Effector memory CD8-positive, alpha-beta T cell (primary cell): Measurements from ENCODE around the gene SUGCT.

Source experiments
- ATAC-seq: fragments of 150-1000 bp; cut with Tn5 transposase; replicated peaks from 2 replicates; pipeline ENCODE4 v1.10.0; 2021; ENCODE audit warnings: mild to moderate bottlenecking, moderate library complexity
- DNase-seq, 3 experiments: peaks; one replicate each; pipeline ENCODE4 v3.0.0; 2021
- H3K27ac Mint-ChIP-seq, 2 donors: one replicate each; pipeline ENCODE4 v1.8.0; 2022; ENCODE audit warnings: mild to moderate bottlenecking in 2 of 2, mixed read lengths in 2 of 2, moderate library complexity in 2 of 2
- H3K27me3 Mint-ChIP-seq, 2 donors: one replicate each; pipeline ENCODE4 v1.8.0; 2022; ENCODE audit warnings: mixed read lengths in 2 of 2
- H3K36me3 Mint-ChIP-seq: one replicate; pipeline ENCODE4 v1.8.0; 2022; ENCODE audit warnings: mild to moderate bottlenecking, moderate library complexity, mixed read lengths; ENCODE audit not compliant: insufficient read depth
- H3K4me1 Mint-ChIP-seq, 2 donors: one replicate each; pipeline ENCODE4 v1.8.0; 2022; ENCODE audit warnings: low read depth in 2 of 2, mixed read lengths in 2 of 2
- H3K4me3 Mint-ChIP-seq, 2 donors: one replicate each; pipeline ENCODE4 v1.8.0; 2022; ENCODE audit warnings: mild to moderate bottlenecking in 2 of 2, mixed read lengths in 2 of 2, moderate library complexity in 2 of 2
- H3K9me3 Mint-ChIP-seq, 2 donors: one replicate each; pipeline ENCODE4 v1.8.0; 2022; ENCODE audit warnings: mixed read lengths in 2 of 2

Gene SUGCT

DNA sequence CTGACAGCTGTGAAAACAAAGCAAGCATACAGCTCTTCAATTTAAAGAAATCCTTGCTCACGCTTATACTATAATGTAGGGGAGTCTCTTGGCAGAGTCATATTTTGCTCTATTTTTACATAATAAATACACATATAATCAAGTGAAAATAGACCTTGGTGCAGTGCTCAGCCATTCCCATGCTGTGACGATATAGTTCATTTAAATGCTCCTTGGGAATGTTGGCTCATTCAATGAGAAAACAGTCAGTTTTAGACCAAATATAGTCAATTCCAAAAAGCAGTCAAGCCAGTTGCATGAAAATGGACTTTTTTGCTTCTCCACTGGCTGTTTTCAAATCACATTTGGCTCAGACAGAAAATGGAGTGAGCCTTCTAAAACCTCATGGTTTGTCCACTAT is 587.4 kb downstream of the SUGCT start:
- no peak overlapping the region for H3K27ac Mint-ChIP-seq
- ATAC-seq (no peak), DNase-seq (no peak)
- H3K4me1 Mint-ChIP-seq: no peaks in the 10 kb centered on the region
- no peaks in the 10 kb centered on the region for H3K36me3 Mint-ChIP-seq
- H3K27me3 Mint-ChIP-seq: no peaks in the 10 kb centered on the region
- peaks cover 4 to 14% of the 10 kb centered on the region in 2 donors for H3K9me3 Mint-ChIP-seq
- H3K4me3 Mint-ChIP-seq: no peak overlapping the region

- Mint-ChIP-seq H3K27me3 (no peaks in the 10 kb centered on the region), H3K4me1 (no peaks in the 10 kb centered on the region), H3K36me3 (no peaks in the 10 kb centered on the region), H3K4me3 (no peak overlapping the region), H3K27ac (no peak overlapping the region), H3K9me3 (peaks cover 4 to 14% of the 10 kb centered on the region in 2 donors)
- DNase-seq (no peak), ATAC-seq (no peak)
These were observed 589.0 kb downstream of the SUGCT start for GRCh38 chr7:40723829-40724228.

DNA sequence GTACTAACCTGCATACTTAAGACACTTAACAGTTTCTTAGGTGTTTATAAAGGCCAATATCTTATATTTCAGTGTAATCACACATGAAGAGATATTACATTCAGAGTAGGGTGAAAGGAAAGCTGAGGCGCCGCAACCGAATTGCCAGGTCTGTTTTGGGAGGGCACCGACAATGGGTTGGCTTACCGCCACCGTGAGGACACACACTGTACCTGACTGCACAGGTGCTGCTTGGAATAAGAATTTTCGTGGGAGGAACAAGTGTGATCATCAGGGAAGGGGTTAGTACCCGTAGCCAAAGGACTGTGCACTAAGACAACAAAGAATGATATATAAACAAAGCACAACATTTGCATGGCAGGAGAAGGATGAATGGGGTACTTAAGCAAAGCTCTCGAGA is 591.8 kb downstream of the SUGCT start:
- Mint-ChIP-seq H3K36me3 (no peaks in the 10 kb centered on the region), H3K4me1 (no peaks in the 10 kb centered on the region), H3K27me3 (no peaks in the 10 kb centered on the region), H3K9me3 (peaks cover 9 to 24% of the 10 kb centered on the region in 2 donors), H3K27ac (no peak overlapping the region), H3K4me3 (no peak overlapping the region)
- no peak for DNase-seq
- no peak for ATAC-seq

DNA sequence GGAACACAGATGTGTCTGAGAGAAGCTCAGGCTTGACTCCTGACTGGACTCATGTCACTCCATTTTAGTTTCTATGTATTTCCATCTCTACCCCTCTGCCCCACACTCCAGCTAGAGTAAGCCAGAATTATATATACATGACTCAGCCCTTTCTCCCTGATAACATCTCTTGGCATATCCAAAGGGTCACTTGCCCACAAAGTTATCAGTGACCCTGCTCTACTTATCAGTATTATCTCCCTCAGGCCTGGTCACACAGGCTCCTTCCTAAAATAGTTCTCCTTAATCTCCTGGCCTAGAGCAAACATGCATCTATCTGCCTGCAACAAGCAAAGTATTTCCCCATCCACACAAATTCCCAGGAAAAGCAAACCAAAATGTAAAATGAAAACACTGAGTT is 598.3 kb downstream of the SUGCT start:
- Mint-ChIP-seq H3K27ac (no peak overlapping the region), H3K4me3 (no peak overlapping the region), H3K4me1 (no peaks in the 10 kb centered on the region), H3K9me3 (peaks cover 14 to 23% of the 10 kb centered on the region in 2 donors), H3K36me3 (no peaks in the 10 kb centered on the region), H3K27me3 (no peaks in the 10 kb centered on the region)
- ATAC-seq (no peak), DNase-seq (no peak)

- Mint-ChIP-seq H3K36me3 (no peaks in the 10 kb centered on the region), H3K27ac (no peak overlapping the region), H3K9me3 (peaks cover 14 to 23% of the 10 kb centered on the region in 2 donors), H3K27me3 (no peaks in the 10 kb centered on the region), H3K4me3 (no peak overlapping the region), H3K4me1 (no peaks in the 10 kb centered on the region)
- ATAC-seq (no peak), DNase-seq (no peak)
These were observed 598.8 kb downstream of the SUGCT start for GRCh38 chr7:40733578-40733977.

GRCh38 chr7:40739257-40739656 is 604.5 kb downstream of the SUGCT start:
- no peaks in the 10 kb centered on the region for H3K4me1 Mint-ChIP-seq
- DNase-seq: no peak
- H3K27ac Mint-ChIP-seq: no peak overlapping the region
- no peaks in the 10 kb centered on the region for H3K27me3 Mint-ChIP-seq
- peaks cover 3% of the 10 kb centered on the region for H3K36me3 Mint-ChIP-seq
- peaks cover 7% of the 10 kb centered on the region in 2 donors for H3K9me3 Mint-ChIP-seq
- no peak overlapping the region for H3K4me3 Mint-ChIP-seq
- ATAC-seq: no peak

GRCh38 chr7:40742270-40742669 is 607.5 kb downstream of the SUGCT start:
- ATAC-seq: no peak

GRCh38 chr7:40746841-40747556 is 612.2 kb downstream of the SUGCT start:
- Mint-ChIP-seq H3K9me3 (peaks cover 5 to 9% of the 10 kb centered on the region in 2 donors), H3K4me3 (no peak overlapping the region), H3K27ac (no peak overlapping the region)

More at GRCh38 chr7:40742270-40742669, 607.5 kb downstream of the SUGCT start:
- no peaks in the 10 kb centered on the region for H3K27me3 Mint-ChIP-seq
- peaks cover 3% of the 10 kb centered on the region for H3K36me3 Mint-ChIP-seq
- DNase-seq: no peak
- H3K4me3 Mint-ChIP-seq: no peak overlapping the region
- peaks cover 6 to 7% of the 10 kb centered on the region in 2 donors for H3K9me3 Mint-ChIP-seq
- H3K27ac Mint-ChIP-seq: no peak overlapping the region
- H3K4me1 Mint-ChIP-seq: no peaks in the 10 kb centered on the region

DNA sequence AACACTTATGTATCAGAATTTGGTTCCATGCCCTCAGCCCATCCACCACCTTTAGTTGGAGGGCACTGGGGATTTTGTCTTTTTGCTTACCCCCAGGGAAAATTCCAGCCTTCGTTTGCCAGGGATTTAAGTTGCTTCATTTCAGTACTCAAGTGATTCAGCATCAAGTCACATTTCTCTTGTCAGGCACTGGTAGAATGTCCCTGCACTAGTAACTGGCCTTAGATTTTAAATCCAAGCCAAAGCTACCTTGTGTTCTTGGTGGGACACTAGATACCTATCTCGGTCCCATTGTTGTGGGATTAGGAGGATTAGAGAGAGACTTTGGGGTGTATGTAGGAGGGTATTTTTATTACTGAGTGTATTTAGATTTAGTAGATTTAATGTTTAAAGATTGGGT is 613.1 kb downstream of the SUGCT start:
- Mint-ChIP-seq H3K9me3 (peaks cover 5 to 9% of the 10 kb centered on the region in 2 donors), H3K4me3 (no peak overlapping the region), H3K27ac (no peak overlapping the region), H3K4me1 (no peaks in the 10 kb centered on the region), H3K27me3 (no peaks in the 10 kb centered on the region), H3K36me3 (no peaks in the 10 kb centered on the region)
- DNase-seq: no peak
- no peak for ATAC-seq

More at GRCh38 chr7:40746841-40747556, 612.2 kb downstream of the SUGCT start:
- no peaks in the 10 kb centered on the region for H3K36me3 Mint-ChIP-seq
- ATAC-seq: no peak
- H3K27me3 Mint-ChIP-seq: no peaks in the 10 kb centered on the region
- DNase-seq: no peak
- no peaks in the 10 kb centered on the region for H3K4me1 Mint-ChIP-seq

DNA sequence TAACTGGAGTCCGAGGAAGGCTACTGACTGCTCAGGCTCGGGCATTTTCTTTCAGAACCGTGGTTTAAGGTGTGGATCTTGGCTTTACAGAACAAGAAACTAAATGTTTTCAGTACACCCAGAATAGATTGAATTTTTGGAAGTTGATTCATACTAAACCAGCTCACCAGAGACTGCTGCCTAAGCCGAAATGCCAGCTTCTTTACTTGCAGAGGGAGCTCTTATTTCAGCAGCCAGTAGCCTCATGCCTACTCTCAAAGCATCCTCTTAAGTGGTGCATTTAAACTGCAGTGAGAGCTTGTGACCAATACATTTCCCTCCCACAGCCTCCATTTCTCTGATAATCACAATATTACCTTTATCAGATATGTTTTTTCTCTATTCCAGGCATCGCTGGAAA is 615.1 kb downstream of the SUGCT start:
- ATAC-seq (no peak), DNase-seq (no peak)
- H3K27me3 Mint-ChIP-seq: no peaks in the 10 kb centered on the region
- H3K4me3 Mint-ChIP-seq: no peak overlapping the region
- H3K4me1 Mint-ChIP-seq: no peaks in the 10 kb centered on the region
- H3K9me3 Mint-ChIP-seq: peaks cover 5 to 9% of the 10 kb centered on the region in 2 donors
- no peak overlapping the region for H3K27ac Mint-ChIP-seq
- H3K36me3 Mint-ChIP-seq: no peaks in the 10 kb centered on the region

GRCh38 chr7:40753455-40753854 is 618.6 kb downstream of the SUGCT start:
- peaks cover 5 to 9% of the 10 kb centered on the region in 2 donors for H3K9me3 Mint-ChIP-seq
- no peak for DNase-seq
- H3K27ac Mint-ChIP-seq: no peak overlapping the region
- no peaks in the 10 kb centered on the region for H3K36me3 Mint-ChIP-seq
- no peak for ATAC-seq
- no peak overlapping the region for H3K4me3 Mint-ChIP-seq
- no peaks in the 10 kb centered on the region for H3K27me3 Mint-ChIP-seq
- H3K4me1 Mint-ChIP-seq: no peaks in the 10 kb centered on the region

DNA sequence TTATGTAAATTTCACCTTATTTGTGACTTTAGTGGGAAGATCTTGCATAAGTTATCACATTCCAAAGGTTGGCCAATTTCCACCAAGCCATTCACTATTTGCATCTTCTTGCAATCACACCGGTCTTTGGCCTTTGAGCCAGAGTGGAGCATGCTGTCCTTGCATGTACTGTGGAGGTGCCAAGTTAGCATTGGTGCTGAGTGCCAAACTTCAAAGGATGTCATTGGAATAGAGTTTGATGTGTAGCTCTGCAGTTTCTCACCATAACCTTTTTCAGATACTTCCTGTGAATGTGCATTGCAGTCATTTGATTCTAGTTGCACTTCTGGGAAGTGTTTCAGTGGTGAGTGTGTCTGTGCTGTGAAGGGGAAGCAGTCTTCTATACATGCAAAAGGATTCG is 620.6 kb downstream of the SUGCT start:
- DNase-seq: no peak
- H3K4me3 Mint-ChIP-seq: no peak overlapping the region

DNA sequence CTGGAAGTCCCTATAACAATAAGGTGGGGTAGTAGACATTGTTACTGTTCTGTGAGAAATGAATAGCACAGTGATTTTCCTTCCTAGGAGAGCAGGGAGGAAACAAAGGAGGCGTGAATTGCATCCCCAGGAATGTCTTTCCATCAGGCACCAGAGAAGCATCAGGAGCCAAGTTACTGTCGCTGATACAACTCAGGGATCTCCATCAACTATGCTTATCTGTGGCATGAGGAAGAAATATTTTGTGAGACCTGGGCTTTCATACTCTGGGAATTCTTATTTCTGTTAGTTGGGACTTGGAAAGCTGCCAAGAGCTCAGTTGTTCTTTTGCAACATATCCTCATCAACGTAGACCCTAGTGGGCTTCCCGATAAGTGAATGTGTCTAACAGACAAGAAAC is 622.3 kb downstream of the SUGCT start:
- no peak for ATAC-seq
- H3K27ac Mint-ChIP-seq: no peak overlapping the region
- H3K4me3 Mint-ChIP-seq: no peak overlapping the region
- H3K9me3 Mint-ChIP-seq: peaks cover 3 to 4% of the 10 kb centered on the region in 2 donors
- no peak for DNase-seq
- no peaks in the 10 kb centered on the region for H3K36me3 Mint-ChIP-seq
- H3K27me3 Mint-ChIP-seq: no peaks in the 10 kb centered on the region
- H3K4me1 Mint-ChIP-seq: no peaks in the 10 kb centered on the region

More for the DNA sequence above, 620.6 kb downstream of the SUGCT start:
- H3K4me1 Mint-ChIP-seq: no peaks in the 10 kb centered on the region
- no peak for ATAC-seq
- H3K36me3 Mint-ChIP-seq: no peaks in the 10 kb centered on the region
- H3K27ac Mint-ChIP-seq: no peak overlapping the region
- H3K9me3 Mint-ChIP-seq: peaks cover 0 to 6% of the 10 kb centered on the region in 2 donors
- no peaks in the 10 kb centered on the region for H3K27me3 Mint-ChIP-seq

- no peaks in the 10 kb centered on the region for H3K36me3 Mint-ChIP-seq
- H3K27ac Mint-ChIP-seq: no peak overlapping the region
- no peak overlapping the region for H3K4me3 Mint-ChIP-seq
- H3K27me3 Mint-ChIP-seq: no peaks in the 10 kb centered on the region
- no peak for DNase-seq
- H3K9me3 Mint-ChIP-seq: peaks cover 3 to 5% of the 10 kb centered on the region in 2 donors
- no peaks in the 10 kb centered on the region for H3K4me1 Mint-ChIP-seq
- no peak for ATAC-seq
These were observed 623.8 kb downstream of the SUGCT start for GRCh38 chr7:40758590-40758989.
